H1 (cell line): Measurements from ENCODE around the gene NPR1. TPM values are rescaled to one million over a fixed set of nuclear protein-coding genes. Genes with fewer than 3 reads are reported as not detected.

Experiments used
- ZNF274 ChIP-seq: IDR thresholded peaks from 2 replicates; pipeline ENCODE4 v1.7.0; 2012; ENCODE audit warnings: low read length, borderline replicate concordance; ENCODE audit errors: extremely low read depth
- polyA plus RNA-seq, 7 experiments: library from polyadenylated mRNA; depleted of rRNA in 3 of 7; stranded (reverse) in 5 of 7; unstranded in 2 of 7; fragments of >200 nt in 5 of 7; fragments of 200-250 nt in 2 of 7; gene quantifications; 1 replicate in 5 of 7; 2 replicates in 1 of 7; 4 replicates in 1 of 7; pipeline versions ENCODE4 v1.2.1 to v1.2.3, GENCODE V29; 2011 to 2013; ENCODE audit warnings: missing spikeins in 2 of 7, mixed read lengths in 2 of 7
- total RNA-seq: library from RNA; stranded (reverse); fragmentation: NEBNext Ultra II Directional; extraction: Animal tissue kit (Norgen Biotek cat#: 25700); gene quantifications from 2 replicates; pipeline ENCODE4 v1.2.1, GENCODE V29; 2021

NPR1 gene
- total and polyA plus RNA-seq, 2 of the 8 experiments (the other 6 are each of a cell fraction or from before 2014, with no cell fraction given) = 11.7 to 13.2 TPM

DNA sequence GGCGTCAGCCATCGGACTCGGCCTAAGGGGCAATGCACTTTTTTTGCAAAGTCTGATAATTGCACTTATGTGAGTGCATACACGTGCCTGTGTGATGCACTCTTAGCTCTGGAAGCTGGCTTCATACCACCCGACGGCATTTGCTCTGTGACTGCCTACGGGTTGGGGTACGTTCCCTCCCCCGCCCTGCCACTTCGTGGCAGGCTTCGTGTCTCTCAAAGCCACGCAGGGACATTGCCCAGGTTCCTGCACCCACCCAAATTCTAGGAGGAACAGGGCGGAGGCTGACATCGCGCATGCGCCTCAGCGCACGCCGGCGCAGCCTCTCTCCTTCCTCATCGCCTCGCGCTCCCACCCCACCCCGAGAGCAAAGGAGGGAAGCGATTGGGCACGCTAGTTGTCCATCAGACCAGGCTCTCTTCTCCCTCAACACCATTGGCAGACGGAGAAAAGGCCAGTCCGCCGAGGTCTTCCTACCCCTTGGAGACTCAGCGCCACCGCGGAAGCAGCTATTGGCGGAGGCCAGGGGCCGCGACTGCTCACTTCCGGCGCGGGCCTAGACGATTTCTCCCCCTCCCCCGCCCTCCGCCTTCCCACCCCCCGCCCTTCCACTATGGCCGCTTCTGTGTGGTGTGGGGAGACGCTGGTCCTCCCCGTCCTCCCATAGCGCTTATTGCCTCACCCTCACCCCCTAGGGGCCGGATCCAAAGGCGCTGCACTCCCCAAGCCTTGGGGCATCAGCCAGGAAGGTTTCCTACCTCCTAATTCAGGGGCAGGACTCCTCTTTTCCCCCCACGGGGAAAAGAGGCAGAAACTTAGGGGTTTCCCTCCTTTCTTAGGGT, 49.2 kb downstream of the NPR1 start, which contains the start of gene INTS3 (continued):
- TF ChIP-seq ZNF274 = no peak
